Peyer's patch (tissue), 4 donors: Measurements from ENCODE around the gene DMRTC2. TPM values are rescaled to one million over a fixed set of nuclear protein-coding genes. Genes with fewer than 3 reads are reported as not detected.

Experiments used
- DNase-seq, 3 donors: peaks; one replicate each; pipeline ENCODE4 v3.0.0-alpha.2; 2017 to 2019
- H3K27ac ChIP-seq, 4 donors: fragments of 200-600 bp; sonication (generic); one replicate each; pipeline ENCODE4 v1.5.1; 2016 to 2019
- H3K27me3 ChIP-seq, 2 donors: fragments of 200-600 bp; sonication (generic); one replicate each; pipeline ENCODE4 v1.5.1; 2019
- H3K36me3 ChIP-seq, 3 donors: fragments of 200-600 bp; sonication (generic); one replicate each; pipeline ENCODE4 v1.5.1; 2016 to 2019
- H3K4me1 ChIP-seq, 4 donors: fragments of 200-600 bp; sonication (generic); one replicate each; pipeline ENCODE4 v1.5.1; 2016 to 2019
- H3K4me3 ChIP-seq, 4 donors: fragments of 200-600 bp; sonication (generic); 1 replicate in 3 of 4; 2 replicates in 1 of 4; pipeline ENCODE4 v1.5.1; 2016 to 2019; ENCODE audit warnings: mild to moderate bottlenecking in 1 of 4
- H3K9me3 ChIP-seq, 4 donors: fragments of 200-600 bp; sonication (generic); one replicate each; pipeline ENCODE4 v1.5.1; 2016 to 2019; ENCODE audit warnings: mild to moderate bottlenecking in 1 of 4
- CTCF ChIP-seq, 6 experiments: fragments of 450-650 bp in 4 of 6; fragments of 200-600 bp in 2 of 6; sonication (generic) in 1 of 6; IDR thresholded peaks; one replicate each; pipeline ENCODE4 v1.5.1; 2017 to 2019; ENCODE audit warnings: antibody characterized with exemption in 6 of 6, mild to moderate bottlenecking in 3 of 6, moderate library complexity in 1 of 6
- POLR2A ChIP-seq, 2 donors: fragments of 450-650 bp; IDR thresholded peaks; one replicate each; pipeline ENCODE4 v1.5.1; 2017; ENCODE audit warnings: antibody characterized with exemption in 2 of 2, mild to moderate bottlenecking in 2 of 2, moderate library complexity in 2 of 2
- total RNA-seq, 4 donors: library from RNA; depleted of rRNA; stranded (reverse); fragments of >200 nt; gene quantifications; one replicate each; pipeline ENCODE4 v1.1.0, GENCODE V29; 2016

DMRTC2 gene
- total RNA-seq, 4 donors from 2014 or later: not detected

- H3K27ac ChIP-seq: peak overlapping the region in 1 of 4 donors; percentile 42
- DNase-seq: no peak
- no peaks in the 10 kb centered on the region for H3K27me3 ChIP-seq
- H3K4me1 ChIP-seq: peaks cover 0 to 7% (median 3%) of the 10 kb centered on the region in 4 donors
- TF ChIP-seq POLR2A (IDR thresholded peaks at IDR 0.05): no peak
- no peak for TF ChIP-seq CTCF (IDR thresholded peaks at IDR 0.05)
- H3K9me3 ChIP-seq: no peaks in the 10 kb centered on the region
- H3K36me3 ChIP-seq: peaks cover 0 to 78% (median 0%) of the 10 kb centered on the region in 3 donors
- H3K4me3 ChIP-seq: no peak overlapping the region
These were observed 47.5 kb downstream of the DMRTC2 start for GRCh38 chr19:41892173-41892902.

DNA sequence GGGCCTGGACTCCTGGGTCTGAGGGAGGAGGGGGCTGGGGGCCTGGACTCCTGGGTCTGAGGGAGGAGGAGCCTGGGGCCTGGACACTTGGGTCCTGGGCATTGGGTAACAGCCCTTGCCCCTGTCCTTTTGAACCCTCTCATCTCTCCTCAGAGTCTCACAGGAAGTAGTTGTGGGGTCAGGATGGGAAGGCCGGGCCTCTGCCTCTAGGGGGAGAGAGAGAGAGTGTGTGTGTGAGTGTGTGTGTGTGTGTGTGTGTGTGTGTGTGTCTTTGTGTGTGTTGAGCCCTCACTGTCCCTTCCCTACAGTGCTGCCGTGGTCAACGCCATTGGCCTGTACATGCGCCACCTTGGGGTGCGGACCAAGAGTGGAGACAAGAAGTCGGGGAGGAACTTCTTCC, 49.1 kb downstream of the DMRTC2 start:
- H3K9me3 ChIP-seq: no peaks in the 10 kb centered on the region
- no peak overlapping the region for H3K4me3 ChIP-seq
- no peaks in the 10 kb centered on the region for H3K27me3 ChIP-seq
- H3K27ac ChIP-seq: no peak overlapping the region
- H3K36me3 ChIP-seq: peaks cover 0 to 84% (median 0%) of the 10 kb centered on the region in 3 donors
- DNase-seq: no peak
- TF ChIP-seq POLR2A (IDR thresholded peaks at IDR 0.05) (no peak), CTCF (IDR thresholded peaks at IDR 0.05) (no peak)
- peaks cover 0 to 2% (median 0%) of the 10 kb centered on the region in 4 donors for H3K4me1 ChIP-seq

DNA sequence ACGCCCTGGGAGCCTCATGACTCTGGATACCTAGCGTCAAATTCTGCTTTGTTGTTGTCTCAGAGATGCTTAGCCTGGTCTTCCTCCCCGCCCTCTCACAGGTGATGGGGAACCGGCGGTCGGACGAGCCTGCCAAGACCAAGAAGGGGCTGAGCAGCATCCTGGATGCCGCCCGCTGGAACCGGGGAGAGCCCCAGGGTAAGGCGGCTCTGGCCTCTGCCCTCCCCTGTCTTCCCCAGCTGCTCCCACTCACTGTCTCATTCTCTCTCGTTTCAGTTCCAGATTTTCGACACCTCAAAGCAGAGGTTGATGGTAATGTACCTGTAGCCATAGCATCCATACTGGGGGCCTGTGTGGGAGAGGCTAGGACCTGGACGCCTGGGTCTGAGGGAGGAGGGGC, 49.5 kb downstream of the DMRTC2 start:
- H3K27ac ChIP-seq: no peak overlapping the region
- H3K27me3 ChIP-seq: no peaks in the 10 kb centered on the region
- H3K36me3 ChIP-seq: peaks cover 0 to 84% (median 0%) of the 10 kb centered on the region in 3 donors
- H3K4me3 ChIP-seq: no peak overlapping the region
- H3K4me1 ChIP-seq: no peaks in the 10 kb centered on the region
- H3K9me3 ChIP-seq: no peaks in the 10 kb centered on the region
- DNase-seq: no peak
- no peak for TF ChIP-seq CTCF (IDR thresholded peaks at IDR 0.05)
- TF ChIP-seq POLR2A (IDR thresholded peaks at IDR 0.05): no peak

GRCh38 chr19:41895745-41896580, 51.1 kb downstream of the DMRTC2 start:
- Histone ChIP-seq H3K9me3 (no peaks in the 10 kb centered on the region), H3K4me3 (no peak overlapping the region), H3K4me1 (no peaks in the 10 kb centered on the region), H3K27me3 (no peaks in the 10 kb centered on the region), H3K36me3 (peaks cover 0 to 85% (median 0%) of the 10 kb centered on the region in 3 donors), H3K27ac (peak overlapping the region in 1 of 4 donors; percentile 10)
- no peak for TF ChIP-seq POLR2A (IDR thresholded peaks at IDR 0.05)
- no peak for TF ChIP-seq CTCF (IDR thresholded peaks at IDR 0.05)
- no peak for DNase-seq

DNA sequence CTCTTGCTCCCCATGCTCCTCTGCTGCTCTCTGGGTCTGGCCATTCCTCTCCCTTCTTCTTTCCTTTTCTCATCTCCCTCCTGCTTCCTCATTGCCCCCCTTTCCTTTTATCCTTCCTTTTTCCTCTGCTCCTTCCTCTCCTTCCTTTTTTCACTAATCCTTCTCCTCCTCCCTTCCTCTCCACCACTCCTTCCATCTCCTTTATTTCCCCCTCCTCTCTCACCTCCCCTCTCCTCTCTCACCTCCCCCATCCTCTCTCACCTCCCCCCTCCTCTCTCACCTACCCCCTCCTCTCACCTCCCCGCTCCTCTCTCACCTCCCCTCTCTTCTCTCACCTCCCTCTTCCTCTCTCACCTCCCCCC, 51.7 kb downstream of the DMRTC2 start:
- Histone ChIP-seq H3K27me3 (no peaks in the 10 kb centered on the region), H3K9me3 (no peaks in the 10 kb centered on the region), H3K27ac (peak overlapping the region in 1 of 4 donors; percentile 10), H3K4me3 (no peak overlapping the region), H3K4me1 (no peaks in the 10 kb centered on the region), H3K36me3 (peaks cover 0 to 91% (median 0%) of the 10 kb centered on the region in 3 donors)
- no peak for DNase-seq
- no peak for TF ChIP-seq CTCF (IDR thresholded peaks at IDR 0.05)
- no peak for TF ChIP-seq POLR2A (IDR thresholded peaks at IDR 0.05)
